IMR-90 (cell line): ENCODE measurements around the gene UBE2L3.
"Not testable (repeated sequence)": the region's sequence is repeated elsewhere in the genome, so short reads cannot be mapped to it uniquely, and the experiment has no call there.

Experiments used
- CTCF ChIP-seq: conservative IDR thresholded peaks from 2 replicates; pipeline ENCODE4 v1.5.1; 2012; ENCODE audit warnings: mild to moderate bottlenecking, low read depth, low read length, improper control_type of control experiment
- MAZ ChIP-seq: IDR thresholded peaks from 2 replicates; pipeline ENCODE4 v1.6.1; 2012; ENCODE audit warnings: low read depth, mild to moderate bottlenecking, low read length, improper control_type of control experiment, moderate library complexity, borderline replicate concordance

GRCh38 chr22:21549558-21549957 is 18.0 kb upstream of the UBE2L3 start:
- TF ChIP-seq CTCF, MAZ: not testable (repeated sequence)
